Uterus (tissue), 2 donors: Measurements from ENCODE around the gene TCF4.

Experiments used
- POLR2A ChIP-seq, 2 donors: fragments of 450-650 bp; IDR thresholded peaks; one replicate each; pipeline ENCODE4 v1.6.1; 2016; ENCODE audit warnings: antibody characterized with exemption in 2 of 2, mild to moderate bottlenecking in 1 of 2, moderate library complexity in 1 of 2
- TF ChIP-seq, protein P1 (sequence below), 4 experiments: fragments of 200-600 bp in 2 of 4; fragments of 450-650 bp in 2 of 4; sonication (generic) in 2 of 4; IDR thresholded peaks; one replicate each; pipeline ENCODE4 v1.5.1; 2016 to 2019; ENCODE audit warnings: antibody characterized with exemption in 4 of 4, mild to moderate bottlenecking in 2 of 4, moderate library complexity in 1 of 4

DNA sequence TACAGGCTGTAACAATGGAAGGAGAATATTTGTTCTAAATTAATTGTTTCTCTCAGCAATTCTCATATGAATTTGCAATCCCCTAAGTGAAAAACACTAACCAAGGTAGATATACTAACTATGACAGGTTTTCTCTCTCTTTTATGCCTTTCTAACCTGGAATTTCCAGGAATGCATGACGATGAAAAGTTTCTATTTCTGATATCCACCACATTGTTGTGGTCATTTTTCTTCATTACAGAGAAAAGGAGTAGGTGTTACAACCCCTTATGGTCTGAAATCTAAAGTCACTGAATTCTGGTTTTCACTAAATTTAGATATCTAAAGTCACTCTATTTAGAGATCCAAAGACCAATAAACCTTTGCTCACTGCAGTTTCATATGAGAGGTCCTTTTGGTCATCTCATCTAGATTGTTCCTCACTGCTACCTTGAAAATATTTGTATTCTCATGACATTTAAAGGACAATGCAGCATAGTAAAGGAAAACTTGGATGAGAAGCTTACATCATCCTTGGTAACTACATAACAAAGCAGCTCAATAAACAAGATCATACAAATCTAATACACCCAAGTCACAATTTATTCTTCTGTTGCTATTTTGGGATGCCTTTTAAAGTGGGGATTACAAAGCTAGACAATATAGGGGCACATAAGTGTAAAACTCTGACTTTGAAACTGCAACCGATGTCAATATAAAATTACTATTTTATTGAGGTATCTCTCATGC is 85.8 kb downstream of the TCF4 start:
- TF ChIP-seq, protein P1, sequence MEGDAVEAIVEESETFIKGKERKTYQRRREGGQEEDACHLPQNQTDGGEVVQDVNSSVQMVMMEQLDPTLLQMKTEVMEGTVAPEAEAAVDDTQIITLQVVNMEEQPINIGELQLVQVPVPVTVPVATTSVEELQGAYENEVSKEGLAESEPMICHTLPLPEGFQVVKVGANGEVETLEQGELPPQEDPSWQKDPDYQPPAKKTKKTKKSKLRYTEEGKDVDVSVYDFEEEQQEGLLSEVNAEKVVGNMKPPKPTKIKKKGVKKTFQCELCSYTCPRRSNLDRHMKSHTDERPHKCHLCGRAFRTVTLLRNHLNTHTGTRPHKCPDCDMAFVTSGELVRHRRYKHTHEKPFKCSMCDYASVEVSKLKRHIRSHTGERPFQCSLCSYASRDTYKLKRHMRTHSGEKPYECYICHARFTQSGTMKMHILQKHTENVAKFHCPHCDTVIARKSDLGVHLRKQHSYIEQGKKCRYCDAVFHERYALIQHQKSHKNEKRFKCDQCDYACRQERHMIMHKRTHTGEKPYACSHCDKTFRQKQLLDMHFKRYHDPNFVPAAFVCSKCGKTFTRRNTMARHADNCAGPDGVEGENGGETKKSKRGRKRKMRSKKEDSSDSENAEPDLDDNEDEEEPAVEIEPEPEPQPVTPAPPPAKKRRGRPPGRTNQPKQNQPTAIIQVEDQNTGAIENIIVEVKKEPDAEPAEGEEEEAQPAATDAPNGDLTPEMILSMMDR (IDR thresholded peaks at IDR 0.05) = no peak
- TF ChIP-seq POLR2A (IDR thresholded peaks at IDR 0.05) = no peak
